Activated B cell treated with CpG ODN at 0.5 μM for 24 hours (primary cell): ENCODE results near the gene UBE2D4. TPM values are rescaled to one million over a fixed set of nuclear protein-coding genes. Genes with fewer than 3 reads are reported as not detected.

Source experiments
- ATAC-seq: fragments of 200-7000 bp; cut with Tn5 transposase; one replicate; pipeline ENCODE4 v1.10.0; 2021; ENCODE audit warnings: low read depth, mild to moderate bottlenecking, moderate library complexity
- CTCF ChIA-PET: fragments of 350-600 bp; sonication (Branson Sonifier 250); formaldehyde crosslinking; loops from one replicate; lab custom pipeline; 2021; ENCODE audit warnings: antibody characterized with exemption; lab: Charles Lee
- POLR2A ChIA-PET: fragments of 350-600 bp; sonication (Branson Sonifier 250); formaldehyde crosslinking; loops from one replicate; lab custom pipeline; 2021; ENCODE audit warnings: antibody characterized with exemption; lab: Charles Lee
- DNase-seq: peaks from one replicate; pipeline ENCODE4 v3.0.0; 2022
- H3K27ac Mint-ChIP-seq: one replicate; pipeline ENCODE4 v1.8.0; 2020; ENCODE audit warnings: mixed read lengths
- H3K27me3 Mint-ChIP-seq: one replicate; pipeline ENCODE4 v1.8.0; 2021; ENCODE audit warnings: mixed read lengths
- H3K36me3 Mint-ChIP-seq: one replicate; pipeline ENCODE4 v1.8.0; 2021; ENCODE audit warnings: low read depth, mixed read lengths
- H3K4me1 Mint-ChIP-seq: one replicate; pipeline ENCODE4 v1.8.0; 2021; ENCODE audit warnings: mixed read lengths
- H3K4me3 Mint-ChIP-seq: one replicate; pipeline ENCODE4 v1.8.0; 2020; ENCODE audit warnings: mild to moderate bottlenecking, mixed read lengths
- H3K9me3 Mint-ChIP-seq: one replicate; pipeline ENCODE4 v1.8.0; 2020; ENCODE audit warnings: mixed read lengths
- intact Hi-C: fragments of 100-400 bp; cut with micrococcal nuclease; formaldehyde crosslinking; loops from one replicate; pipeline ENCODE4 v1.15.1; 2024
- total RNA-seq: library from RNA; stranded (reverse); gene quantifications from 2 replicates; pipeline ENCODE4 v1.2.3, GENCODE V29; 2022
- TF ChIP-seq, protein P1 (sequence below): fragments of 200-600 bp; IDR thresholded peaks from one replicate; pipeline ENCODE4 v1.8.0; 2022; ENCODE audit warnings: antibody characterized with exemption, mild to moderate bottlenecking

The UBE2D4 gene
- total RNA-seq, 1 donor from 2014 or later: 18.9 TPM

- H3K4me1 Mint-ChIP-seq: peaks cover 24% of the 10 kb centered on the region
- no peaks in the 10 kb centered on the region for H3K9me3 Mint-ChIP-seq
- POLR2A ChIA-PET: interaction anchor here (0.5 kb wide), 1 partner anchor 663 kb away, joined by 3 read pairs; no protein-coding TSS in a partner anchor
- intact Hi-C loops: loop anchor here (2.0 to 5.0 kb wide), 3 partner anchors 346 to 1183 kb away; partner anchors contain the start of genes STK17A and TBRG4
- TF ChIP-seq, protein P1, sequence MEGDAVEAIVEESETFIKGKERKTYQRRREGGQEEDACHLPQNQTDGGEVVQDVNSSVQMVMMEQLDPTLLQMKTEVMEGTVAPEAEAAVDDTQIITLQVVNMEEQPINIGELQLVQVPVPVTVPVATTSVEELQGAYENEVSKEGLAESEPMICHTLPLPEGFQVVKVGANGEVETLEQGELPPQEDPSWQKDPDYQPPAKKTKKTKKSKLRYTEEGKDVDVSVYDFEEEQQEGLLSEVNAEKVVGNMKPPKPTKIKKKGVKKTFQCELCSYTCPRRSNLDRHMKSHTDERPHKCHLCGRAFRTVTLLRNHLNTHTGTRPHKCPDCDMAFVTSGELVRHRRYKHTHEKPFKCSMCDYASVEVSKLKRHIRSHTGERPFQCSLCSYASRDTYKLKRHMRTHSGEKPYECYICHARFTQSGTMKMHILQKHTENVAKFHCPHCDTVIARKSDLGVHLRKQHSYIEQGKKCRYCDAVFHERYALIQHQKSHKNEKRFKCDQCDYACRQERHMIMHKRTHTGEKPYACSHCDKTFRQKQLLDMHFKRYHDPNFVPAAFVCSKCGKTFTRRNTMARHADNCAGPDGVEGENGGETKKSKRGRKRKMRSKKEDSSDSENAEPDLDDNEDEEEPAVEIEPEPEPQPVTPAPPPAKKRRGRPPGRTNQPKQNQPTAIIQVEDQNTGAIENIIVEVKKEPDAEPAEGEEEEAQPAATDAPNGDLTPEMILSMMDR: no peak
- no peak for DNase-seq
- no peak overlapping the region for H3K4me3 Mint-ChIP-seq
- no peak overlapping the region for H3K27ac Mint-ChIP-seq
- peaks cover 2% of the 10 kb centered on the region for H3K36me3 Mint-ChIP-seq
- H3K27me3 Mint-ChIP-seq: no peaks in the 10 kb centered on the region
- ATAC-seq: no peak
- CTCF ChIA-PET: no interaction called here
These were observed 1.6 kb downstream of the UBE2D4 start for GRCh38 chr7:43927810-43928209.

GRCh38 chr7:43929529-43930457 is 3.6 kb downstream of the UBE2D4 start:
- intact Hi-C loops: loop anchor here (5.0 kb wide), 1 partner anchor 347 kb away; the partner anchor contains the start of gene STK17A
- no peak overlapping the region for H3K4me3 Mint-ChIP-seq
- TF ChIP-seq, protein P1: no peak

GRCh38 chr7:43931346-43931745 is 5.1 kb downstream of the UBE2D4 start:
- DNase-seq (no peak), ATAC-seq (no peak)
- Mint-ChIP-seq H3K4me3 (no peak overlapping the region), H3K4me1 (peaks cover 11% of the 10 kb centered on the region), H3K9me3 (no peaks in the 10 kb centered on the region), H3K36me3 (peaks cover 4% of the 10 kb centered on the region), H3K27me3 (no peaks in the 10 kb centered on the region), H3K27ac (no peak overlapping the region)
- POLR2A ChIA-PET: no interaction called here
- intact Hi-C loops: no loop called here
- TF ChIP-seq, protein P1: no peak
- CTCF ChIA-PET: no interaction called here

More at GRCh38 chr7:43929529-43930457, 3.6 kb downstream of the UBE2D4 start:
- Mint-ChIP-seq H3K4me1 (peaks cover 21% of the 10 kb centered on the region), H3K27me3 (no peaks in the 10 kb centered on the region), H3K9me3 (no peaks in the 10 kb centered on the region), H3K36me3 (peaks cover 4% of the 10 kb centered on the region), H3K27ac (no peak overlapping the region)
- ATAC-seq (no peak), DNase-seq (no peak)
- POLR2A ChIA-PET: interaction anchor here (0.6 kb wide), 1 partner anchor 506 kb away, joined by 3 read pairs; no protein-coding TSS in a partner anchor
- CTCF ChIA-PET: no interaction called here

DNA sequence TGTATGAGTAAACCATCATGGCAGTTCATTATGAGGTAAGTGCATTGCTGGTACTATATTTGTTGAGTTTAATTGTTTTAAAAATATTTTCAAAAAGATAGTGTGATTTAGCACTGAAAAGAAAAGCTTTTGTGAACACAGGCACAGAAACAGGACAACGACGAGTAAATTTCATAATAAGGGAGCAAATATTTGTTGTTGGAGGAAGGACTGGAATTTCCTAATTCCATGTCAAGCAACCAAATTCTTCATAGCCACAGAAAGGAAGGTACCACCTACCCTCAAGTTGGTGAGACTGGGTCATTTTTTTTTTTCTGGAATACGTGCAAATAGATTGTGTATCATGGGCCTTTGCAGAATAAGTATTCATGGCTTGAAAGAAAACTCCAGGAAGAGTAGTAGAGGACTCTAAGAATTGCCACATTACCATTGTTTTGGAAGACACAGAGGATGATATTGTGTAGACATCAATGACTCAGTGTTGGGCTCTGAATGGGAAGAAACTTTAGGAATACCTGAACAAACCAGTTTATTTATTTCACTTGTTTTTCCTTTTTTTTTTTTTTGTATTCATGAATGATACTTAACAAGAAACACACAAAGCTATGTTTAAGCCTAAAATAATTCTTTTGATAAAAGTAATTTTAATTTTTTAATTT is 7.8 kb downstream of the UBE2D4 start:
- Mint-ChIP-seq H3K27me3 (no peaks in the 10 kb centered on the region), H3K4me1 (no peaks in the 10 kb centered on the region), H3K36me3 (peaks cover 2% of the 10 kb centered on the region), H3K27ac (no peak overlapping the region), H3K4me3 (no peak overlapping the region), H3K9me3 (no peaks in the 10 kb centered on the region)
- no peak for DNase-seq
- ATAC-seq: no peak
- intact Hi-C loops: no loop called here
- TF ChIP-seq, protein P1: no peak
- ChIA-PET POLR2A (no interaction called here), CTCF (no interaction called here)

GRCh38 chr7:43937444-43937843 is 11.2 kb downstream of the UBE2D4 start:
- CTCF ChIA-PET: no interaction called here
- intact Hi-C loops: no loop called here
- H3K4me3 Mint-ChIP-seq: no peak overlapping the region
- peaks cover 2% of the 10 kb centered on the region for H3K36me3 Mint-ChIP-seq
- TF ChIP-seq, protein P1: no peak
- ATAC-seq (no peak), DNase-seq (no peak)
- no peaks in the 10 kb centered on the region for H3K9me3 Mint-ChIP-seq
- H3K4me1 Mint-ChIP-seq: no peaks in the 10 kb centered on the region
- H3K27ac Mint-ChIP-seq: no peak overlapping the region
- no peaks in the 10 kb centered on the region for H3K27me3 Mint-ChIP-seq
- POLR2A ChIA-PET: no interaction called here
